Neuronal stem cell (in vitro differentiated cells): ENCODE results near the gene ZFP36L1.
A peak's percentile ranks its signal among the peaks of the same experiment; 100 is the strongest.

Source experiments
- DNase-seq: peaks from one replicate; pipeline ENCODE4 v3.0.0-alpha.2; 2013; ENCODE audit warnings: low spot score
- H2AFZ ChIP-seq: one replicate; pipeline ENCODE4 v1.6.1; 2013; ENCODE audit warnings: mild to moderate bottlenecking, low read length, inconsistent platforms
- H2AK5ac ChIP-seq: 2 replicates; pipeline ENCODE4 v1.6.1; 2013; ENCODE audit warnings: low read depth, mild to moderate bottlenecking, inconsistent platforms, low read length, moderate library complexity, mixed read lengths
- H2BK120ac ChIP-seq: 2 replicates; pipeline ENCODE4 v1.6.1; 2013; ENCODE audit warnings: low read depth, mild to moderate bottlenecking, inconsistent platforms, low read length, moderate library complexity, mixed read lengths
- H2BK12ac ChIP-seq: one replicate; pipeline ENCODE4 v1.6.1; 2013; ENCODE audit warnings: low read length, inconsistent platforms
- H2BK15ac ChIP-seq: 2 replicates; pipeline ENCODE4 v1.6.1; 2013; ENCODE audit warnings: mild to moderate bottlenecking, low read length, inconsistent platforms, mixed read lengths
- H2BK5ac ChIP-seq: one replicate; pipeline ENCODE4 v1.6.1; 2013; ENCODE audit warnings: inconsistent platforms, mild to moderate bottlenecking, low read length, moderate library complexity
- H3K14ac ChIP-seq: one replicate; pipeline ENCODE4 v1.6.1; 2013; ENCODE audit warnings: low read length, inconsistent platforms
- H3K18ac ChIP-seq: 2 replicates; pipeline ENCODE4 v1.6.1; 2013; ENCODE audit warnings: low read length, inconsistent platforms
- H3K23ac ChIP-seq: 2 replicates; pipeline ENCODE4 v1.6.1; 2013; ENCODE audit warnings: low read depth, mild to moderate bottlenecking, mixed read lengths, low read length, inconsistent platforms; ENCODE audit not compliant: poor library complexity
- H3K27ac ChIP-seq: replicated peaks from 3 replicates; pipeline ENCODE4 v1.5.1; 2013; ENCODE audit warnings: low read length, inconsistent platforms
- H3K27me3 ChIP-seq, 3 experiments: 2 replicates each; pipeline ENCODE4 v1.6.1; 2013; ENCODE audit warnings: low read length in 3 of 3, mild to moderate bottlenecking in 2 of 3, inconsistent platforms in 1 of 3, low read depth in 1 of 3, mixed read lengths in 1 of 3, moderate library complexity in 1 of 3; ENCODE audit not compliant: control insufficient read depth in 3 of 3, insufficient read depth in 3 of 3
- H3K36me3 ChIP-seq, 2 donors: replicated peaks in 1 of 2; 2 replicates each; pipeline ENCODE4 v1.6.1; 2013; ENCODE audit warnings: low read length in 2 of 2; ENCODE audit not compliant: control insufficient read depth in 2 of 2, insufficient read depth in 2 of 2
- H3K4ac ChIP-seq: 2 replicates; pipeline ENCODE4 v1.6.1; 2013; ENCODE audit warnings: inconsistent platforms, mild to moderate bottlenecking, low read length, moderate library complexity
- H3K4me1 ChIP-seq, 2 donors: 1 replicate in 1 of 2; 2 replicates in 1 of 2; pipeline ENCODE4 v1.6.1; 2013; ENCODE audit warnings: low read length in 2 of 2, low read depth in 1 of 2; ENCODE audit not compliant: control insufficient read depth in 2 of 2, insufficient read depth in 1 of 2
- H3K4me2 ChIP-seq: one replicate; pipeline ENCODE4 v1.6.1; 2013; ENCODE audit warnings: mild to moderate bottlenecking, low read length, inconsistent platforms; ENCODE audit not compliant: insufficient read depth, poor library complexity, severe bottlenecking
- H3K4me3 ChIP-seq, 2 donors: 2 replicates each; pipeline ENCODE4 v1.5.1; 2013; ENCODE audit warnings: low read length in 2 of 2, mild to moderate bottlenecking in 2 of 2, inconsistent platforms in 1 of 2, moderate library complexity in 1 of 2
- H3K79me1 ChIP-seq: one replicate; pipeline ENCODE4 v1.6.1; 2013; ENCODE audit warnings: low read depth, mild to moderate bottlenecking, inconsistent platforms, low read length, moderate library complexity
- H3K9ac ChIP-seq: one replicate; pipeline ENCODE4 v1.6.1; 2013; ENCODE audit warnings: mild to moderate bottlenecking, low read depth, low read length, inconsistent platforms; ENCODE audit not compliant: poor library complexity
- H3K9me3 ChIP-seq, 2 donors: replicated peaks in 1 of 2; 2 replicates each; pipeline versions ENCODE3 to v1.6.1; 2013; ENCODE audit warnings: low read length in 2 of 2, mild to moderate bottlenecking in 2 of 2, inconsistent platforms in 1 of 2, low read depth in 1 of 2, mixed read lengths in 1 of 2, moderate library complexity in 1 of 2; ENCODE audit not compliant: control insufficient read depth in 2 of 2, insufficient read depth in 1 of 2
- H4K8ac ChIP-seq: one replicate; pipeline ENCODE4 v1.6.1; 2013; ENCODE audit warnings: low read depth, mild to moderate bottlenecking, inconsistent platforms, low read length, moderate library complexity
- H4K91ac ChIP-seq: one replicate; pipeline ENCODE4 v1.6.1; 2013; ENCODE audit warnings: low read length, low read depth, mild to moderate bottlenecking, inconsistent platforms; ENCODE audit not compliant: poor library complexity
- WGBS, 2 donors: extraction: QIAGEN DNeasy Blood & Tissue Kit; methylation state at CpG; one replicate each; pipeline ENCODE4 v1.1.7; 2013; ENCODE audit warnings: missing lambda C conversion rate in 2 of 2, mixed read lengths in 1 of 2; ENCODE audit not compliant: insufficient read length in 2 of 2, insufficient replicate concordance in 1 of 2; ENCODE audit errors: extremely low coverage in 2 of 2; 5-methylcytosine and 5-hydroxymethylcytosine counted together

The ZFP36L1 gene

DNA sequence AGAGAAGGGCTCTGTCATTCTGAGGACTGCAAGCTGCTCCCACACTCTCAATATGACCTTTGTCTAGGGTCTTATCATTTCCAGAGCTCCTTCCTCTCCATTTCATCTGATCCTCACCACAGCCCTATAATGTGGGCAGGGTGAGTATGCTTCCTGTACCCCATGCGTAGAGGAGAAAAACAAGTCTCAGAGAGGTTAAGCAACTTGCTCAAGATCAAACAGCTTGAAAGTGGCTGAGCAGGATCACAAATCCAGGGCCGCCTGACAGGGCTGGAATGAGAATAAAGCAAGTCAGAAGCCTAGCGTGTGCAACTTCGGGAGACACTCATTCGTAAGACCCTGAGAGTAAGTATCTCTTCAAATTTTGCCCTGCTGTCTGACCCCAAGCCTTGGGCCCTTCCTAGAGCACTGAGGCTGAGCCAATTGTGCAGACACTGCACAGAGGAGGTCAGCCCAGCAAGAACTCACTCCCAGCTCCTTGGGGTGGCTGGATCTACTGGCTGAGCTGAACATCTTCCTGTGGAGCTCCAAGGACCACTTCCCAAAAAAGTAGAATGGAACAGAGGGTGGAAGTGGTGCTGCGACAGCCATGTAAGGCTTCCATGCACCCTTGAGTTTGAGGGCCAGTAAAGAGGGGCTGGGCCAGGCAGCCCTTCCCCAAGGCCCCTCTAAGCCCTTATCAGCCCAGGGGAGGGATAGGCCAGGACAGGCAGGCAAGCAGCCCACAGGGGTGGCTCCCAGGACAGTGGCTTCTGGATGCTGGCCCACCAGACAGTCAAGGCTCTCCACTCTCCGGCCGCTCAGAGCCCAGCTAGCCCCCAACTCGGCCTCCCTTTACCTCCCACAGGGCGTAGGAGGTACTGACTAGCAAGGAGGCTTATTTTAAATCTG lies 10.5 kb downstream of the ZFP36L1 start:
- peaks cover 8 to 19% of the 10 kb centered on the region in 2 donors for H3K4me1 ChIP-seq
- peak overlapping the region; percentile 40 for H2BK5ac ChIP-seq
- H3K4me3 ChIP-seq, result no peak overlapping the region
- no CpG with 5 or more reads among the region's 10 CpGs for WGBS, 2 donors
- H3K27ac ChIP-seq, result no peak overlapping the region
- peaks cover 5 to 11% of the 10 kb centered on the region in 2 donors for H3K36me3 ChIP-seq
- H3K9me3 ChIP-seq, result no peaks in the 10 kb centered on the region
- no peak overlapping the region for H2BK120ac ChIP-seq
- peak overlapping the region; percentile 25 for H3K18ac ChIP-seq
- no peak overlapping the region for H2BK15ac ChIP-seq
- H2AFZ ChIP-seq, result no peak overlapping the region
- H3K79me1 ChIP-seq, result no peaks in the 10 kb centered on the region
- H3K9ac ChIP-seq, result no peak overlapping the region
- no peak overlapping the region for H4K8ac ChIP-seq
- no peak overlapping the region for H3K4ac ChIP-seq
- H2BK12ac ChIP-seq, result no peak overlapping the region
- DNase-seq, result no peak
- no peak overlapping the region for H3K23ac ChIP-seq
- no peak overlapping the region for H4K91ac ChIP-seq
- H2AK5ac ChIP-seq, result peak overlapping the region; percentile 70
- H3K27me3 ChIP-seq, result no peaks in the 10 kb centered on the region
- no peak overlapping the region for H3K14ac ChIP-seq
- H3K4me2 ChIP-seq, result no peak overlapping the region

DNA sequence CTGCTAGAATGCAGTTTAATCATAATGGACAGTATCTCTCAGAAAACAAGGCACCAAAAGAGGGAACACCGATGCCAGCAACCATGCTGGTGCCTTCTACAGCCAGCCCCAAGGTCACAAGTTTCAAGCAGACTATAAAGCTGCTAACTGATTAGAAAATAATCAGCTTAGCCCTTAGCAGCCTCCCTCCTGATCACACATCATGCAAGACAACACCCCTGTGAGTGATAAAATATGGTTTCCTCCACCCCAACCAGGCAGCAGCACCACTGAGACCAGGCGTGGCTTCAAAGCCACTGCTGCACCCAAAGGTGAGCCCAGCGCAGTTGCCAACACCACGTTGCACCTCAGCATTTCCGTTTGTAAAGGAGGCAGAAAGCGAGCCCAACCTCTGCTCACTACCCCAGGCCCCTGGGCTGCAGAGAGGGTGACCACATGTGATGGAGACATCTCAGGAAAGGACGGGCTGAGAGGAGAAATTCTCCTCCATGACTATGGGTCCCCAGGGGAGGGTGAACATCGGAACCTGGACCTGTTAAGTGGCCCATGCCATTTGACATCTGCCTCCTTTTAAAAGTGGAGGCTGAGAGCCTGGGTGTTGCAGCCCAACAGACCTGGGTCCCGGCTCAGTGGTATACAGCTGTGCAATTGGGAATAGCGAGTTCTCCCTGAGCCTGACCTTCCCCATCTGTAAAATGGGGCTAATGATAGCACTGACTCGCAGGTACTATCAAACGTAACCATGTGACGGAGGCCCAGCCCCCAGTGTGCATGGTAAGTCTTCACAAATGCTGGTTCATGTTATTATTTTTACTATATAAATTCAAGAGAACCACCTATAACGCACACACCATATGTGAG lies 11.5 kb downstream of the ZFP36L1 start:
- no peak overlapping the region for H4K91ac ChIP-seq
- H3K4me3 ChIP-seq, result no peak overlapping the region
- no peak overlapping the region for H2BK15ac ChIP-seq
- H3K9ac ChIP-seq, result no peak overlapping the region
- H2BK5ac ChIP-seq, result peak overlapping the region; percentile 40
- peaks cover 0 to 2% of the 10 kb centered on the region in 2 donors for H3K36me3 ChIP-seq
- DNase-seq, result no peak
- no peak overlapping the region for H2BK12ac ChIP-seq
- no peak overlapping the region for H3K4me2 ChIP-seq
- H2AFZ ChIP-seq, result peak overlapping the region; percentile 79
- H3K27ac ChIP-seq, result no peak overlapping the region
- peaks cover 8 to 19% of the 10 kb centered on the region in 2 donors for H3K4me1 ChIP-seq
- WGBS, 2 donors, result no CpG with 5 or more reads among the region's 14 CpGs
- peak overlapping the region; percentile 24 for H3K18ac ChIP-seq
- H3K27me3 ChIP-seq, result no peaks in the 10 kb centered on the region
- no peak overlapping the region for H2BK120ac ChIP-seq
- H3K23ac ChIP-seq, result no peak overlapping the region
- H3K14ac ChIP-seq, result no peak overlapping the region
- H2AK5ac ChIP-seq, result peak overlapping the region; percentile 27
- no peaks in the 10 kb centered on the region for H3K9me3 ChIP-seq
- no peak overlapping the region for H4K8ac ChIP-seq
- H3K4ac ChIP-seq, result no peak overlapping the region
- no peaks in the 10 kb centered on the region for H3K79me1 ChIP-seq

DNA sequence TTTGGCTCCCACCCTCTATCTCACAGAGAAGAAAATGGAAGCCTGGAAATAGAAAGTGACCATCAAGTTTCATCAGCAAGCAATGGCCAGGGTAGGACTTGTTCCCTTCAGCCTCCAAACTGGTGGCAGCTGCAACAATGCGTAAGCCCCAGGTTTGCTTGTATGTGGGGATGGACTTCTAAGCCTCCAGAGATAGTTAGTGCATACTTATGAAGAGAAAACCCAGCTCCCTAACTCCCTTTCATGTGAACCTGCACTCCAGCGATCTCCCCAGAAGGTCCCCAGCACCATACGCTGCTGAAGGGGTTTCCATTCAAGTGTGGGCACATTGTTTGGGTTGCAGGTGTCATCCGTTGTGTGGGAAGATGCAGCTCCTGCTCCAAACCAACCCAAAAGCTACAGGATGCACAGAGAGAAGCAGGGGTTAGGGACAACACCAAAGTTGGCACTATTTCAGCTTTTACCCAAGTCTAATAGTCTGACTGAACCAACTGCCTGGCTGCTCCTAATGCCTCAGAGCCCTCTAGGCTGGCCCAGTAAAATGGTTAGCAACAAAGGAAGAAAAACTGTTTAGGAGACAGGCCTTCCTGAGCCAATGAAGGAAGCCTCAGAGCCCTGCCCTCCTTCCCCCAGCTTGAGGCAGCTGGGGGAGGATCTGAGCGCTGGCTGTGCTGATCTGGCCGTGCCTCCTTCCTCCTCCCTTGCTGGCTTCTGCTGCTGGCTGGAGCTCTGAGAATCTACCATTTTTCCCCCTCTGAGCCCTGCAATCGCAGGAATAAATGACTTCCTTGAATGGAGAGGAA lies 12.3 kb downstream of the ZFP36L1 start:
- H3K4me1 ChIP-seq, result peaks cover 8 to 19% of the 10 kb centered on the region in 2 donors
- H4K8ac ChIP-seq, result no peak overlapping the region
- no peaks in the 10 kb centered on the region for H3K36me3 ChIP-seq
- H3K4ac ChIP-seq, result peak overlapping the region; percentile 12
- H3K79me1 ChIP-seq, result no peaks in the 10 kb centered on the region
- H2BK120ac ChIP-seq, result no peak overlapping the region
- peak overlapping the region; percentile 79 for H2AFZ ChIP-seq
- no peak overlapping the region for H3K23ac ChIP-seq
- no peak for DNase-seq
- no CpG with 5 or more reads among the region's 7 CpGs for WGBS, 2 donors
- H2BK15ac ChIP-seq, result no peak overlapping the region
- H2AK5ac ChIP-seq, result peak overlapping the region; percentile 76
- no peak overlapping the region for H4K91ac ChIP-seq
- no peaks in the 10 kb centered on the region for H3K9me3 ChIP-seq
- H3K9ac ChIP-seq, result no peak overlapping the region
- no peak overlapping the region for H3K4me3 ChIP-seq
- H3K27ac ChIP-seq, result no peak overlapping the region
- no peak overlapping the region for H2BK5ac ChIP-seq
- H3K27me3 ChIP-seq, result no peaks in the 10 kb centered on the region
- H3K4me2 ChIP-seq, result no peak overlapping the region
- H2BK12ac ChIP-seq, result no peak overlapping the region
- H3K18ac ChIP-seq, result peak overlapping the region; percentile 76
- no peak overlapping the region for H3K14ac ChIP-seq
